NCI-H1105 treated with DMSO at 0.1 percent for 48 hours (cell line): Measurements from ENCODE around the gene PPM1D.
"Not testable (repeated sequence)": the region's sequence is repeated elsewhere in the genome, so short reads cannot be mapped to it uniquely, and the experiment has no call there.

ENCODE experiments used
- DNase-seq: peaks from one replicate; lab custom pipeline; 2025; lab: John Stamatoyannopoulos, UW

The PPM1D gene

GRCh38 chr17:60674637-60675036 lies 74.6 kb downstream of the PPM1D start:
- DNase-seq = not testable (repeated sequence)

- no peak for DNase-seq
Measured at GRCh38 chr17:60675997-60676396, 76.0 kb downstream of the PPM1D start.

DNA sequence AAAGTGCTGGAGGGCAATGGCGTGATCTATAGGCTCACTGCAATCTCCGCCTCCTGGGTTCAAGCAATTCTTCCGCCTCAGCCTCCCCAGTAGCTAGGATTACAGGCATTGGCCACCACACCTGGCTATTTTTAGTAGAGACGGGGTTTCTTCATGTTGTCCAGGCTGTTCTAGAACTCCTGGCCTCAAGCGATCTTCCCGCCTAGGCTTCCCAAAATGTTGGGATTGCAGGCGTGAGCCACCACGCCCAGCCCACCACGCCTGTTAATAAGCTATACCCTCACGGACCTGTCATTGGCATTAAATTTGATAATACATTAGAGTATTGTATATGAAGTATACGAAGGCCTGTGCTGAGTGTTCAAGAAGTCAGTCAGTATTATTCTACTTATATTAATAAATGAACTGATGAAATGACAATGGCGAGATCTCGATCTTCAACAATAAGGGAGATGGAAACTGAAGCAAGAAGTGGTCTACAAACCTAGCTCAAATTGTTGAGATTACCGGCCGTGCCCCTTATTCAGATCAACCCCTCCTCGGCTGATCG lies 76.8 kb downstream of the PPM1D start:
- DNase-seq = no peak

- peak; percentile 97 for DNase-seq
Measured at GRCh38 chr17:60677308-60678117, 77.5 kb downstream of the PPM1D start, which contains the start of gene BCAS3. Gene BCAS3, plus strand, starts transcription at chr17:60677851.

DNA sequence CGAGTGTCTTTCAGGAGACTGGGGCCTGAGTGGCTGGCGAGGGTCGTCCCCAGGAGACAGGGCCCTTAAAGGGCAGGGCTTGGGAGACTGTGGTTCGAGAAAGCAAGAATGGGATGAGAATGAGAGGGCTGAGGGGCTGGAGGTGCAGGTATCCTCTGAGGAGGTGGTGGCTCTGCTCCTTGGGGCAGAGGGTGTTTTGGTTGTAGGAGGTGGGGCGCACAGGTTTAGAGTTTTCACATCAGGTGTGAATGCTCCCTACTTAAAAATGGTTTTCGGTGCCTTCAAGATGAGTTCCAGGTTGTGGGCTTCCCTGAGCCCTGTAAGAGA lies 78.1 kb downstream of the PPM1D start:
- DNase-seq = no peak

- DNase-seq = no peak
Measured at GRCh38 chr17:60679287-60679686, 79.3 kb downstream of the PPM1D start.

DNA sequence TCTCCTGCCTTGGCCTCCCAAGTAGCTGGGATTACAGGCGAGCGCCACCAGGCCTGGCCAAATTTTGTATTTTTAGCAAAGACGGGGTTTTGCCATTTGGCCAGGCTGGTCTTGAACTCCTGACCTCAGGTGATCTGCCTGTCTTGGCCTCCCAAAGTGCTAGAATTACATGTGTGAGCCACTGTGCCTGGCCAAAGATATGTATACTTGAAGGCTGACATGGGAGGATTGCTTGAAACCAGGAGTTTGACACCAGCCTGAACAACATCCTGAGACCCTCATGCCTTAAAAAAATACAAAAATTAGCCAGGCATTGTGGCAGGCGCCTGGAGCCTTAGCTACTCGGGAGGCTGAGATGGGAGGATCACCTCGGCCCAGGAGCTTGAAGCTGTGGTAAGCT lies 80.8 kb downstream of the PPM1D start:
- DNase-seq = no peak

DNA sequence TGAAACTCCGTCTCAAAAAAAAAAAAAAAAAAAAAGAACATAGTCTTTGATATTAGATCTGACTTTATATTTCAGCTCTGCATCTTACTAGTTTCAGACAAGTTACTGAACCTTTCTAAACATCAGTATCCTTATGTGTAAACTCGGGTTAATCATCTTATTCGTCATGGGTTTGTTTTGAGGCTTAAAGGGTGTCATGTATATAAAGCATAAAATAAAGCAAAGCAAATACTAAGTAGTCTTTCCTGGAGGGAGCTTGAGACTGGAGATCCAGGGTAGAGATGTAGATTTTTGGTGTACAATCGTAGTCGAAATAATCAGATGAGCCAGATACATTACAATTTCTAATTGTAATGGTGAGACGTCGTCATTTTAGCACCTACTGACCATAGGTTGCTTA lies 85.4 kb downstream of the PPM1D start:
- no peak for DNase-seq

DNA sequence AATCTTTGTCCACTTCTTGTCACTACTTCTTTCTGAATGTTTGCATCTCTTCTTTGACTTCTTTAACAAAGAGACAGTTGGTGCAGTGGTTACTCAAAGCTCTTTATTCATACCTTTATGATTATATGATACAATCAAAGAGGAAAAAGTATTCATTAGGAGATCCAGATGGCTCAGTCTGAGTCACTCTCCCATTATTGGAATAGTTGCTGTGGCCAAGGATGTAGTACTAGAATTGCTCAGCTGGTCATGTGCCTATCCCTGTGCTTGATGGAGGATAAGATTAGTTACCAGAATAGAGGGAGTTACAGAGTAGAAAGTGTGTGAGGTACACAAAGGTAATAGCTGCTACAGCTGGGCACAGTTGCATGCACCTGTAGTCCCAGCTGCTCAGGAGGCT lies 96.0 kb downstream of the PPM1D start:
- DNase-seq = no peak

GRCh38 chr17:60699090-60699489 lies 99.1 kb downstream of the PPM1D start:
- DNase-seq = no peak

GRCh38 chr17:60704170-60704569 lies 104.2 kb downstream of the PPM1D start:
- DNase-seq = no peak

DNA sequence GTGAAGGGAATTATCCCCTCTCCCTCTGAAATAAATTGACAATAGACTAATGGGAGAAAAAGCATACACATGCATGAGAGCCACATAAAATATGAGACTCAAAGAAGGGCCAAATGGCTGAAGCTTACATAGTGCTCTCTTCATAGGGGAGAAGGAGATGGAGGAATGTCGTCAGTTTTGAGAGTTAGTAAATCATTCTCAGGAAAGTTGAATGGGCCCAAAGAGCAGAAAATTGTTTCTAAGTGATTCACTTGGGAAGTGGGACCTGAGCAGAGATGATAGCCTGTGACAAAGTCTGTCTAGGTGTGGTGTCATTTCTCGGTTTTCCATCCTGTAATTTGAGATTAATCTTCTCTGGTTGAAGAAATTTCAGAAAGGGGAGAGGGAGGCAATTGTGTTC lies 112.7 kb downstream of the PPM1D start:
- no peak for DNase-seq

- no peak for DNase-seq
Measured at GRCh38 chr17:60713608-60714007, 113.6 kb downstream of the PPM1D start.
